ENCODE data around the gene TTLL9. TPM values are rescaled to one million over a fixed set of nuclear protein-coding genes. Genes with fewer than 3 reads are reported as not detected.

Gene TTLL9
- total RNA-seq, 2 experiments from 2014 or later: not detected

- DNase-seq: no peak
Observed at GRCh38 chr20:31849306-31849930, 21.0 kb upstream of the TTLL9 start.

GRCh38 chr20:31851240-31851955 lies 19.0 kb upstream of the TTLL9 start:
- ChIA-PET POLR2A (no interaction called here), CTCF (interaction anchor here (1.0 to 7.4 kb wide), 20 partner anchors 8 to 240 kb away, joined by 3 to 106 read pairs (median 7); partner anchors contain the start of genes DUSP15, PDRG1 and TTLL9)
- Mint-ChIP-seq H3K27ac (no peak overlapping the region), H3K27me3 (peaks cover 19% of the 10 kb centered on the region), H3K36me3 (ENCODE audit: low read depth) (no peaks in the 10 kb centered on the region), H3K4me3 (no peak overlapping the region), H3K4me1 (ENCODE audit: low read depth) (no peaks in the 10 kb centered on the region), H3K9me3 (no peaks in the 10 kb centered on the region)
- no peak for ATAC-seq
- no peak for TF ChIP-seq CTCF (IDR thresholded peaks at IDR 0.05)
- intact Hi-C loops (cut with micrococcal nuclease): loop anchor here (5.0 kb wide), 1 partner anchor 181 kb away; no protein-coding TSS in a partner anchor
- no peak for DNase-seq

More at GRCh38 chr20:31849306-31849930, 21.0 kb upstream of the TTLL9 start:
- intact Hi-C loops (cut with micrococcal nuclease): no loop called here
- ChIA-PET CTCF (interaction anchor here (0.7 to 4.5 kb wide), 10 partner anchors 11 to 302 kb away, joined by 3 to 51 read pairs (median 4); no protein-coding TSS in a partner anchor), POLR2A (interaction anchor here (0.8 kb wide), 1 partner anchor 11 kb away, joined by 3 read pairs; no protein-coding TSS in a partner anchor)
- Mint-ChIP-seq H3K4me1 (ENCODE audit: low read depth) (no peaks in the 10 kb centered on the region), H3K4me3 (no peak overlapping the region), H3K9me3 (no peaks in the 10 kb centered on the region), H3K27me3 (peaks cover 19% of the 10 kb centered on the region), H3K36me3 (ENCODE audit: low read depth) (no peaks in the 10 kb centered on the region), H3K27ac (no peak overlapping the region)
- no peak for TF ChIP-seq CTCF (IDR thresholded peaks at IDR 0.05)
- no peak for ATAC-seq

GRCh38 chr20:31853481-31853880 lies 17.0 kb upstream of the TTLL9 start:
- Mint-ChIP-seq H3K27ac (no peak overlapping the region), H3K9me3 (no peaks in the 10 kb centered on the region), H3K27me3 (peaks cover 25% of the 10 kb centered on the region), H3K36me3 (ENCODE audit: low read depth) (no peaks in the 10 kb centered on the region), H3K4me1 (ENCODE audit: low read depth) (no peaks in the 10 kb centered on the region), H3K4me3 (no peak overlapping the region)
- intact Hi-C loops (cut with micrococcal nuclease): loop anchor here (5.0 kb wide), 1 partner anchor 179 kb away; no protein-coding TSS in a partner anchor
- no peak for DNase-seq
- CTCF ChIA-PET: interaction anchor here (1.1 to 7.4 kb wide), 26 partner anchors 7 to 256 kb away, joined by 3 to 106 read pairs (median 6); partner anchors contain the start of genes DUSP15, PDRG1, TM9SF4 and TTLL9
- no peak for TF ChIP-seq CTCF (IDR thresholded peaks at IDR 0.05)
- POLR2A ChIA-PET: no interaction called here
- no peak for ATAC-seq

- Mint-ChIP-seq H3K27me3 (peaks cover 22% of the 10 kb centered on the region), H3K4me3 (no peak overlapping the region), H3K36me3 (ENCODE audit: low read depth) (no peaks in the 10 kb centered on the region), H3K9me3 (no peaks in the 10 kb centered on the region), H3K4me1 (ENCODE audit: low read depth) (peaks cover 4% of the 10 kb centered on the region), H3K27ac (no peak overlapping the region)
- no peak for TF ChIP-seq CTCF (IDR thresholded peaks at IDR 0.05)
- POLR2A ChIA-PET: no interaction called here
- intact Hi-C loops (cut with micrococcal nuclease): no loop called here
- no peak for ATAC-seq
- DNase-seq: no peak
- CTCF ChIA-PET: interaction anchor here (0.8 to 7.4 kb wide), 5 partner anchors 10 to 235 kb away, joined by 3 to 106 read pairs (median 16); partner anchors contain the start of gene PDRG1
Observed at GRCh38 chr20:31856516-31856915, 13.9 kb upstream of the TTLL9 start.
